Stimulated activated CD8-positive, alpha-beta memory T cell treated with anti-CD3 and anti-CD28 coated beads, Interleukin-7, amount 100 ng/mL, for 24 hours (primary cell): ENCODE measurements around the gene CLSTN1.
"Not testable (repeated sequence)": the region's sequence is repeated elsewhere in the genome, so short reads cannot be mapped to it uniquely, and the experiment has no call there.

Experiments
- DNase-seq: peaks from one replicate; pipeline ENCODE4 v3.0.0-alpha.2; 2020; ENCODE audit warnings: low read depth

Gene CLSTN1

GRCh38 chr1:9825093-9826074 lies 1.6 kb upstream of the CLSTN1 start:
- no peak for DNase-seq

DNA sequence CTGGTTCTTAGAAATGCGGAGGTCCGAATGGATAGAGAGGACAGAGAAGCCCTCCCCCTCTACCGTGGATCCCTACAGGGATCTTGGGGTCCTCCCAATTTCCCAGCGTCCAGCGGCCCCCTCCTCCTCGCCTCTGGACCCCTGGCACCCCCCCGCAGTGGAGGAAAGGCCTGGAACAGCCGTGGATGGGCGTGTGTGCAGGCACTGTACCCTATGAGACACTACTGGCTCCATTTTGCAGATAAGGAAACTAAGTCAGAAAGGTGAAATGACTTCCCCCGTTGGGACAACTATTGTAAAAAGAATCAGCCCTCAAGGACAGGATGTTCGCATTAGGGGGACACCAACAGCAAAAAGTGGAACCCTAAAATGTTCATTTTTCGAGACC lies 931 bp upstream of the CLSTN1 start:
- no peak for DNase-seq

- no peak for DNase-seq
Measured at GRCh38 chr1:9823693-9823942, 147 bp downstream of the CLSTN1 start.

DNA sequence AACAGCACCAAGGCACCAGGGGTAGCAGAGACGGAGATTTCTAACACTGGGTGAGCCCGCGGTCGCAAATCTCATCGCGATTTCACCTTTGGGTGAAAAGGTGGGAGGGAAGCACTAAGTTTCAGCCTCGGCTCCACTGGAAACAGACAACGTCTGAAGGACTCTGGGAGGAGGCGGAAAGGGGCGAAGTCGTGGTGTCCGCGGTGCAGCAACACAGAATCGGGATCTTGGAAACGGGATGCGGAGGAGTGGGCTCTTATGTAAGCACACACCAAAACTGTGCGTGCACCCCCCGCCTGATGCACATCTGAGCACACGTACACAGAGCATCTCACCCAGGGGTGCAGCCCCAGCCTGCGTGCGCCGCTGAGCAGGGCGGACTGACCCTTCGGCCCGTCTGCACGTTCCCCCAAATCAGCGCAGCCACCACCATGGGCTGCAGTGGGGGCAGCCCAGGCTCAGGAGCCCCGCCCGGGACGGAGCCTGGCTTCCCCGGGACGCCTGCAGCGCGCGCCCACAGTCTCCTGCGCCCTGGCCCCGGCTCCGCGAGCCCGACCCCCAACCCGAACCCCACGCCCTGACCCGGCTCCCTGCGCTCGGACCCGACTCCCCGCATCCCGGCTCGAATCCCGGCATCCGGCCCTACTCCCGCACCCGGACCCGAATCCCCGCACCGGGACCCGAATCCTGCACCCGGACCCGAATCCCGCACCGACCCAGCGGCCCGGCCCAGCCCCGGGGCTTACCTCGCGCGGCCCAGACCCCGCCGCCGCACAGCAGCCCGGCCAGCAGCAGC lies 670 bp downstream of the CLSTN1 start:
- no peak for DNase-seq

GRCh38 chr1:9822490-9822889 lies 1.3 kb downstream of the CLSTN1 start:
- DNase-seq: no peak

- DNase-seq: no peak
Measured at GRCh38 chr1:9821710-9822109, 2.1 kb downstream of the CLSTN1 start.

DNA sequence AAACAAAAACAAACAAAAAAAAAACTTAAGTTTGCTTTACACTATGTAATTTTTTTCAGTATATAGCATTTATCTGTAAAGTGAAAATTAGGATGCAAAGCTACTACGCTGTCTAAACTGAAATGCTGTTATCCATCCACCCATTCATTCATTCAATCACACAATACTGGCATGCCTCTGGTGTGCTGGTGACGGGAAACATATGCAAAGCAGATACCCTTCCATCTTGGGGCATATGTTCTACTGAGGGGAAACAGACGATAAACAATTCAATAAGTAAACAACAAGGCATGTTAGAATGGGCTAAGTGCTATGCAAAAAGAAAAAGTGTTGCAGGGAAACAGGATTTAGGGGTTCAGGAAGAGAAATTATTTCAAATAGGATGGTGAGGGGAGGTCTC lies 3.2 kb downstream of the CLSTN1 start:
- DNase-seq: no peak

DNA sequence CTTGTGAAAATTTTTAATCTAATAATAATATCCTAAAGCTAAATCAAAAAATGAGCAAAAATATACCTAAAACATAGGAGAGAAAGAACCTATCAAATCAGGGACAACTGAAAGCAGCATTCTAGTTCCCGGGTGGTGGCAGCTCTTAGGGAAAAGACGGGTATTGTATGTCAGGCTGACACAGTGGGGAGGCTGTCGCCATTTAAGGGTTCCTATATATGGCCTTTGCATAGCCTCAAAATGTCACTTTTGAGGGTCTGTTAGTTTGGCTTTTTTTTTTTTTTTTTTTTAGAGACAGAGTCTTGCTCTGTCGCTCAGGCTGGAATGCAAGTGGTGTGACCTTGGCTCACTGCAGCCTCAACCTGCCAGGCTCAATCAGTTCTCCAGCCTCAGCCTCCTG lies 6.0 kb downstream of the CLSTN1 start:
- no peak for DNase-seq

DNA sequence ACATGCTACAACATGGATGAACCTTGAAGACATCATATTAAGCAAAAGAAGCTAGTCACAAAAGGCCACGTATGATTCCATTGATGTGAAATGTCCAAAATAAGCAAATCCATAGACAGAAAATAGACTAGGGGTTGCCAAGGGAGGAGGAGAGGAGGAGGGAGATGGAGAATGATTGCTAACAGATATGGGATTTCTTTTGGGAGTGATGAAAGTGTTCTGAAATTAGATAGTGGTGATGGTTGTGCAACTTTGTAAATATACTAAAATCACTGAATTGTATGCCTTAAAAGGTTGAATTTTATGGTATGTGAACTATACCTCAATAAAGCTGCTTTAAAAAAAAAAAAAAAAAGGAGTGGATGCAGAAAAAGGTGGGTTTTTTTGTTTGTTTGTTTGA lies 7.6 kb downstream of the CLSTN1 start:
- DNase-seq: no peak

DNA sequence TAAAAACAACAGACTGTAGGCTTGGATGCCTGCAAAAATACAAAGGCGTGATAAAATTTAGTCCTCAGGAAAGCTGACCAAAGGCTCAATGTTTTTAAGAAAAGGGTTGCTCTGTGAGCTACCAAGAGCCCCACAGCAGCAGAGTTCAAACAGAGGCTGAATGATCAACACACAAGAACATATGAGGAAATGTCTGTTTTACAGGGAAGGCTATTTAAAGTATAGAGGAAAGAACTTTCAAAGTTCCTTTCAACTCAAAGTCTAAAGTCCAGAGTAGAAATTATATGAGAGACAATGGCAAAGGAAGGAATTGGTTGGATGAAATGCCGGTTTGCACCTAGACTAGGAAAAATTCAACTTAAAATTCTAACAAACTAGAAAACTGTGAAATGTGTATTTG lies 8.6 kb downstream of the CLSTN1 start:
- no peak for DNase-seq

- DNase-seq: no peak
Measured at GRCh38 chr1:9814619-9815018, 9.1 kb downstream of the CLSTN1 start.

DNA sequence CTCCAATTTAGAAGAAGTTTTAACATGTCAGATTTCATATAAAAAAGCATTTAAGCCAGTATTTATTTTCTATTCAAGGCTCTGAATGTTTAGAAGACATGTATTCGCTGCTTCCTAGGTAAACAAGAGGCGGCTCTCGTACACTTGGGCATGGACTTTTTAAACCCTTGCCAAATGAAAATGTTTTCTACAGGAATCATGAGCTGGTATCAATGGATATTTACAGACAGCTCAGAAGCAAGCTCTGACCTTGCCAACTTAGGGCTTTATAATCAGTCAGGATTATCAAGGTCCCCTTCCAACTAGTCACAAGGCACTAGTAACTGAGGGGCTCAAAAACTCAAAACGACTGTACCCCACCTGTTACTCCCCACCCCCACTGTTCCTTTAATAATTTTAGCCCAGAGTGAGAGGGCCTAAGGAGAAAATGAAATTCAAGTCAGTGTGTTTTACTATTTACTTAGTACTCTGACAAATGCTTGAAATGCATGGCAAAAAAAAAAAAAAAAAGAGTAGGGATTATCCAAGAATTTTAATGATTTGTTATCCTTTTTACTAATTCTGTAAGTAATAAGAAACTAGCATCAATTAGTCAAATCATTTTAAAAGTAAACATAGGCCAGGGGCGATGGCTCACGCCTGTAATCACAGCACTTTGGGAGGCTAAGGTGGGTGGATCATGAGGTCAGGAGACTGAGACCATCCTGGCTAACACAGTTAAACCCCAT lies 12.4 kb downstream of the CLSTN1 start:
- no peak for DNase-seq

- no peak for DNase-seq
Measured at GRCh38 chr1:9809100-9809510, 14.7 kb downstream of the CLSTN1 start.

GRCh38 chr1:9808459-9808858 lies 15.3 kb downstream of the CLSTN1 start:
- DNase-seq: no peak

DNA sequence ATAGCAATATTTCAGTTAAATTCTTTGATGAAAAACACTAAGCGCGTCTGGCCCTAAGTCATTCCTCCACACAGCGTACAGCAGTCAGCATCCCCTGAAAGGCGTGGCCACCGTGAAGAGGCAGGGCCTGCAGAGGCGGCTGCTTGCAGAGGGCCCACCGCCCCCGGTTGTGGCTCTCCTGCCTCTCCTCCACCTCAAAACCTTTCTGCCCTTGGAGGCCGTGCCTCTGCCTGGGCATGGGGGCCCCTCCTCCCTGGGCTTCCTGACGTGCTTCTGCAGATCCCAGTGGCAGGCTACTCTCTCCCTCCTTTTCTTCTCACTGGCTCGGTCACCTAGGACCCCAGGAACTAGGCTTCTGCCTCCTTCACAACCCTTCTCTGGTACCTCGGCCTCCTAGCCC lies 16.2 kb downstream of the CLSTN1 start:
- no peak for DNase-seq

DNA sequence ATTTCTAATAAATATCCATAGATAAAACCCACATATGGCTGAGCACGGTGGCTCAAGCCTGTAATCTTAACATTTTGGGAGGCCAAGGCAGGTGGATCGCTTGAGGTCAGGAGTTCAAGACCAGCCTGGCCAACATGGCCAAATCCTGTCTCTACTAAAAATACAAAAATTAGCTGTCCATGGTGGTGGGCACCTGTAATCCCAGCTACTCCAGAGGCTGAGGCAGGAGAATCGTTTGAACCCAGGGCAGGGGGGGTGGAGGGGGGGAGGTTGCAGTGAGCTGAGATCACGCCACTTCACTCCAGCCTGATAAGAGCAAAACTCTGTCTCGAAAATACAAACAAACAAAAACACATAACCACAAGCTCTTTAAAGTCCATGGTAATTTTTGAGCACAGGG lies 17.8 kb downstream of the CLSTN1 start:
- DNase-seq: not testable (repeated sequence)

DNA sequence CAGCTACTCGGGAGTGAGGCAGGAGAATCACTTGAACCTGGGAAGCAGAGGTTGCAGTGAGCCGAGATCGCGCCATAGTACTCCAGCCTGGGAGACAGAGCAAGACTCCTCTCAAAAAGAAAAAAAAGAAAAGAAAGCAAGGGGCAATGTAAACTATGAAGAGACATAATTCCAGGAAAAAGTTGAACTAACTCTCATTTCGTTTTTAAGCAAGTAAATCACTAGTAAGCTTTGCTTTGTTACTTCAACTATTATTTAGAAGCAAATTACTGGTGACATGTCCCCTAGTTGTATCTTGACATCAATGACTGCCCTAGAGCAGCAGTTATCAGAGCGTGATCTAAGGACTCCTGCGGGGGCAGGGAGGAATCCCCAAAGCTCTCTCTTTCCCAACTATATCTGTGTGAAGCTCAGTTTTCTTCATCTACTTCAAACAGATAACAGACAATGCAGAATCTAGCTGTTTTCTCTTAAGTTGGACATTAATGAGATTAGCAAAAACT lies 18.7 kb downstream of the CLSTN1 start:
- no peak for DNase-seq

GRCh38 chr1:9803003-9803918 lies 20.5 kb downstream of the CLSTN1 start:
- not testable (repeated sequence) for DNase-seq

DNA sequence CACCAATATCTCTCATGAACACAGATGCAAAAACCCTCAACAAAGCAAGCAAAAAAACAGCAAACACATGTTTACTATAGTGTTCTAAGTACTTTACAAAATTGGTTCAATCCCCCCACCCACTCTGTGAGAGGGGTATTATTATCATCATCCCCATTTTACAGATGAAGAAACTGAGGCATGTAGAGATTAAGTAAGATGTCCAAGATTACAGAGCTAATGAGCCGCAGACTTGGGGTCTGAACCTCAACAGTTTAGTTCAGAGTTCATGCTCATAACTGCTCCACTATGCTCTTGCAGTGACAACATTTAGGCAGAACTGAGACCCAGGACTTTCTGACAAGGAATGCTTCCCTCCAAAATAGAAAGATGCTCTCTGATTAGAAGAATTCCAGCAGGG lies 21.9 kb downstream of the CLSTN1 start:
- no peak for DNase-seq

GRCh38 chr1:9798236-9799130 lies 25.3 kb downstream of the CLSTN1 start:
- DNase-seq: no peak
